Measurements from ENCODE around the gene TSHZ2.

DNA sequence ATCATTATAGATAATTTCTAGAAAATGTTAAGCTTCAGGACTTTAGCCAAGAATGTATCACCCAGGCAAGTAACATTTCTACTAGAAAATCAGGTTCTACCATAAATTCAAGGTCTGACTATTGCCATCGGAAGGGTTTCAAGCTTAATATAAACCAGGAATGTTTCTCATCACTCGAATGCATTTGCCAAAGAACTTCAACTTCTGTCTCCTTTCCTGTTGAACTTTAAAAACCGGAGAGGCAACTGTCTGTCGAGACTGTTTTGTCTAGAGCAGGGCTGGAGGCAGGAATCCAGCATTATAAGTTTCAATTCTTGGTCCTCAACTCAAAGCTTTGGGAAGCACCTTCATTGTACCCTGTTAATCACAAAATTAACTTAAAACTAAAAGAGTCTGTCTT, 356.8 kb downstream of the TSHZ2 start:
- TF ChIP-seq, protein P1, sequence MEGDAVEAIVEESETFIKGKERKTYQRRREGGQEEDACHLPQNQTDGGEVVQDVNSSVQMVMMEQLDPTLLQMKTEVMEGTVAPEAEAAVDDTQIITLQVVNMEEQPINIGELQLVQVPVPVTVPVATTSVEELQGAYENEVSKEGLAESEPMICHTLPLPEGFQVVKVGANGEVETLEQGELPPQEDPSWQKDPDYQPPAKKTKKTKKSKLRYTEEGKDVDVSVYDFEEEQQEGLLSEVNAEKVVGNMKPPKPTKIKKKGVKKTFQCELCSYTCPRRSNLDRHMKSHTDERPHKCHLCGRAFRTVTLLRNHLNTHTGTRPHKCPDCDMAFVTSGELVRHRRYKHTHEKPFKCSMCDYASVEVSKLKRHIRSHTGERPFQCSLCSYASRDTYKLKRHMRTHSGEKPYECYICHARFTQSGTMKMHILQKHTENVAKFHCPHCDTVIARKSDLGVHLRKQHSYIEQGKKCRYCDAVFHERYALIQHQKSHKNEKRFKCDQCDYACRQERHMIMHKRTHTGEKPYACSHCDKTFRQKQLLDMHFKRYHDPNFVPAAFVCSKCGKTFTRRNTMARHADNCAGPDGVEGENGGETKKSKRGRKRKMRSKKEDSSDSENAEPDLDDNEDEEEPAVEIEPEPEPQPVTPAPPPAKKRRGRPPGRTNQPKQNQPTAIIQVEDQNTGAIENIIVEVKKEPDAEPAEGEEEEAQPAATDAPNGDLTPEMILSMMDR (IDR thresholded peaks at IDR 0.05; ENCODE audit: low read length) = no peak
- no peak for TF ChIP-seq EZH2 (IDR thresholded peaks at IDR 0.05; ENCODE audit: borderline replicate concordance, low read length)

All from OCI-LY1 (cell line).